Fibroblast of lung (primary cell): ENCODE data around the gene C13orf42. TPM values are rescaled to one million over a fixed set of nuclear protein-coding genes. Genes with fewer than 3 reads are reported as not detected.

Experiments used
- DNase-seq, 2 donors: peaks; one replicate each; pipeline versions ENCODE4 v3.0.0 to v3.0.0-alpha.2; 2010; ENCODE audit warnings: low read depth in 2 of 2
- H2AFZ ChIP-seq: 2 replicates; pipeline ENCODE4 v1.5.1; 2012; ENCODE audit warnings: low read length, control low read depth, inconsistent platforms
- H3K27ac ChIP-seq: 2 replicates; pipeline ENCODE4 v1.5.1; 2011; ENCODE audit warnings: low read length, control low read depth; ENCODE audit not compliant: insufficient read depth
- H3K27me3 ChIP-seq: 2 replicates; pipeline ENCODE4 v1.5.1; 2011; ENCODE audit warnings: mild to moderate bottlenecking, low read length; ENCODE audit not compliant: control insufficient read depth, insufficient read depth
- H3K36me3 ChIP-seq: 2 replicates; pipeline ENCODE4 v1.5.1; 2011; ENCODE audit warnings: low read length; ENCODE audit not compliant: control insufficient read depth, insufficient read depth
- H3K4me1 ChIP-seq: 2 replicates; pipeline ENCODE4 v1.5.1; 2011; ENCODE audit warnings: low read length; ENCODE audit not compliant: control insufficient read depth, insufficient read depth; ENCODE audit errors: extremely low read depth
- H3K4me2 ChIP-seq: 2 replicates; pipeline ENCODE4 v1.5.1; 2011; ENCODE audit warnings: low read length, control low read depth; ENCODE audit not compliant: insufficient read depth; ENCODE audit errors: extremely low read depth
- H3K4me3 ChIP-seq, 4 experiments: fragments of 200-600 bp in 1 of 4; sonication (generic) in 1 of 4; replicated peaks in 1 of 4; 2 replicates each; pipeline ENCODE4 v1.5.1; 2011 to 2016; ENCODE audit warnings: low read length in 4 of 4, low read depth in 3 of 4, mild to moderate bottlenecking in 3 of 4, control low read depth in 2 of 4, inconsistent platforms in 1 of 4, mixed read lengths in 1 of 4; ENCODE audit not compliant: insufficient read depth in 1 of 4; ENCODE audit errors: control extremely low read depth in 1 of 4
- H3K79me2 ChIP-seq: 2 replicates; pipeline ENCODE4 v1.5.1; 2012; ENCODE audit warnings: mild to moderate bottlenecking, low read length, inconsistent platforms; ENCODE audit not compliant: control insufficient read depth, insufficient read depth
- H3K9ac ChIP-seq: 2 replicates; pipeline ENCODE4 v1.5.1; 2011; ENCODE audit warnings: mild to moderate bottlenecking, low read length, control low read depth; ENCODE audit not compliant: insufficient read depth
- H3K9me3 ChIP-seq: 2 replicates; pipeline ENCODE4 v1.5.1; 2012; ENCODE audit warnings: low read depth, low read length; ENCODE audit not compliant: control insufficient read depth, insufficient read depth
- H4K20me1 ChIP-seq: 2 replicates; pipeline ENCODE4 v1.5.1; 2011; ENCODE audit warnings: low read length; ENCODE audit not compliant: control insufficient read depth, insufficient read depth; ENCODE audit errors: extremely low read depth
- EZH2 ChIP-seq: IDR thresholded peaks from 2 replicates; pipeline ENCODE4 v1.5.1; 2012; ENCODE audit warnings: low read length, control low read depth, mild to moderate bottlenecking; ENCODE audit errors: missing control alignments
- polyA plus RNA-seq, 2 donors: library from polyadenylated mRNA; depleted of rRNA in 1 of 2; stranded (reverse) in 1 of 2; unstranded in 1 of 2; fragments of >200 nt; gene quantifications; 2 replicates each; pipeline ENCODE4 v1.2.1, GENCODE V29; 2011 to 2012; ENCODE audit warnings: missing spikeins in 1 of 2
- total RNA-seq: library from RNA; depleted of rRNA; stranded (reverse); fragments of >200 nt; gene quantifications from 2 replicates; pipeline ENCODE4 v1.2.1, GENCODE V29; 2014
- TF ChIP-seq, protein P1 (sequence below), 2 donors: IDR thresholded peaks in 1 of 2; conservative IDR thresholded peaks in 1 of 2; 1 replicate in 1 of 2; 2 replicates in 1 of 2; pipeline ENCODE4 v1.5.1; 2011 to 2012; ENCODE audit warnings: low read length in 2 of 2, control low read depth in 1 of 2, inconsistent platforms in 1 of 2, low read depth in 1 of 2, mild to moderate bottlenecking in 1 of 2

C13orf42 gene
- total and polyA plus RNA-seq, 2 donors (not counting 1 experiment from before 2014, with no cell fraction given) = not detected

DNA sequence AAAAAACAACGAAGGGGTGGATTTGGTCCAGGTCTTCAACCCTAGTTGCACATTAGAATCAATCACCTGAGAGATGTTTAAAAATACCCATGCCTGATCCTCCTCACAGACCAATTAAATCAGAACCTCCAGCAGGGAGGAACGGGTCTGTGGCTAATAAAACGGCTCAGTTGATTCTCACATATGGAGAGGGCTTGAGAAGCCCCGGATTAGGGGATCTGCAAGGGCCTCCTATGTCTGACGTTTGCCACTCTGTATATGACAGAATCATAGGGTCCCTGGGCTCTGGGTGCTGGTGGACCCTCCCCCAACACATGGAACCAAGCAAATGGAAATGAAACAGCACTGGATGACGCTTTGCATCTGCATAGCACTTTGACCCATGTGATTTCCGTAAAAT is 36.7 kb upstream of the C13orf42 start:
- no peak overlapping the region for H3K27ac ChIP-seq
- H3K79me2 ChIP-seq = no peaks in the 10 kb centered on the region
- no peaks in the 10 kb centered on the region for H3K9me3 ChIP-seq
- H3K36me3 ChIP-seq = no peaks in the 10 kb centered on the region
- no peak overlapping the region for H3K9ac ChIP-seq
- no peak overlapping the region for H3K4me2 ChIP-seq
- no peak overlapping the region for H3K4me3 ChIP-seq
- no peaks in the 10 kb centered on the region for H4K20me1 ChIP-seq
- H3K27me3 ChIP-seq = peaks cover 2% of the 10 kb centered on the region
- TF ChIP-seq, protein P1, sequence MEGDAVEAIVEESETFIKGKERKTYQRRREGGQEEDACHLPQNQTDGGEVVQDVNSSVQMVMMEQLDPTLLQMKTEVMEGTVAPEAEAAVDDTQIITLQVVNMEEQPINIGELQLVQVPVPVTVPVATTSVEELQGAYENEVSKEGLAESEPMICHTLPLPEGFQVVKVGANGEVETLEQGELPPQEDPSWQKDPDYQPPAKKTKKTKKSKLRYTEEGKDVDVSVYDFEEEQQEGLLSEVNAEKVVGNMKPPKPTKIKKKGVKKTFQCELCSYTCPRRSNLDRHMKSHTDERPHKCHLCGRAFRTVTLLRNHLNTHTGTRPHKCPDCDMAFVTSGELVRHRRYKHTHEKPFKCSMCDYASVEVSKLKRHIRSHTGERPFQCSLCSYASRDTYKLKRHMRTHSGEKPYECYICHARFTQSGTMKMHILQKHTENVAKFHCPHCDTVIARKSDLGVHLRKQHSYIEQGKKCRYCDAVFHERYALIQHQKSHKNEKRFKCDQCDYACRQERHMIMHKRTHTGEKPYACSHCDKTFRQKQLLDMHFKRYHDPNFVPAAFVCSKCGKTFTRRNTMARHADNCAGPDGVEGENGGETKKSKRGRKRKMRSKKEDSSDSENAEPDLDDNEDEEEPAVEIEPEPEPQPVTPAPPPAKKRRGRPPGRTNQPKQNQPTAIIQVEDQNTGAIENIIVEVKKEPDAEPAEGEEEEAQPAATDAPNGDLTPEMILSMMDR (conservative IDR thresholded peaks at IDR 0.05 in 1 of 2, IDR thresholded peaks at IDR 0.05 in 1 of 2; ENCODE audit: low read depth in 1 of 2, low read length in 2 of 2) = no peak
- no peak for TF ChIP-seq EZH2
- no peaks in the 10 kb centered on the region for H3K4me1 ChIP-seq
- no peak overlapping the region for H2AFZ ChIP-seq
- no peak for DNase-seq

DNA sequence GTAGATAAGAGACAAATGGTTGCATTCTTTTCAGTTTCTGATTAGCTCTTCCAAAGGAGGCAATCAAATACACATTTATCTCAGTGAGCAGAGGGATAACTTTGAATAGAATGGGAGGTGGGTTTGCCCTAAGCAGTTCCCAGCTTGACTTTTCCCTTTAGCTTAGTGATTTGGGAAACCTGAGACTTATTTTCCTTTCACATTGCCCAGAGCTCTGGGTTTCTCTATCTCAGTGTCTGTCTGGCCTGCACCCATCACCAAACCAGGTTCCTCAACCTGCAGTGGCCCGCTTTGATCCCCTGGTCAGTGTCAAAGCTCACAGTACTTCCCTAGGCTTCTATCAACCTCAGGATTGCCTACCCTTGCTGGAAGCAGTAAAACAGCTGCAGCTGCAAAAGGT is 35.6 kb upstream of the C13orf42 start:
- Histone ChIP-seq H3K4me1 (no peaks in the 10 kb centered on the region), H3K4me3 (no peak overlapping the region), H3K27ac (no peak overlapping the region), H3K4me2 (no peak overlapping the region), H3K27me3 (peaks cover 2% of the 10 kb centered on the region), H3K9ac (no peak overlapping the region), H3K79me2 (no peaks in the 10 kb centered on the region), H3K36me3 (no peaks in the 10 kb centered on the region), H2AFZ (no peak overlapping the region), H4K20me1 (no peaks in the 10 kb centered on the region), H3K9me3 (no peaks in the 10 kb centered on the region)
- no peak for DNase-seq
- TF ChIP-seq, protein P1 (conservative IDR thresholded peaks at IDR 0.05 in 1 of 2, IDR thresholded peaks at IDR 0.05 in 1 of 2; ENCODE audit: low read depth in 1 of 2, low read length in 2 of 2) = no peak

DNA sequence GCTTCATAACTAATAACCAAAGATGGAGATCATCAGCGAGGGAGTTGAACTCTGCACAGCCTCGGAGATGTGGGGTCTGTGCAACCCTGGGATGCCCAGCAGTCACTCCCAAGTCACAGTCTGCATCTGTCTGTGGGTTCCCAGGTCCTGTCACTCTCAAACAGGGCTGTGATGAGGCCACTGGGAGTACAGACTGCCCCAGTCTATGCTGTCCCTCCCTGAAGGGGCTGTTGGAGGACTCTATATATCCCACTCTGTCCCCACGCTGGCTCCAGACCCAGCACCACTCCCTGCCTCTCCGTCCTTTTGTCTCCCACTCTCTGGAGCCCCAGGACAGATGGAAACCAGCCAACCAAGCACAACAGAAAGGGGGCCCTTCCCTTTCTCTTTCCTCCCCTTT is 26.2 kb upstream of the C13orf42 start:
- H3K4me2 ChIP-seq = no peak overlapping the region
- TF ChIP-seq, protein P1 (conservative IDR thresholded peaks at IDR 0.05 in 1 of 2, IDR thresholded peaks at IDR 0.05 in 1 of 2; ENCODE audit: low read depth in 1 of 2, low read length in 2 of 2) = no peak
- no peak for TF ChIP-seq EZH2
- no peaks in the 10 kb centered on the region for H3K27me3 ChIP-seq
- no peaks in the 10 kb centered on the region for H3K79me2 ChIP-seq
- H3K4me1 ChIP-seq = no peaks in the 10 kb centered on the region
- no peak overlapping the region for H3K27ac ChIP-seq
- no peak for DNase-seq
- H3K9me3 ChIP-seq = no peaks in the 10 kb centered on the region
- H2AFZ ChIP-seq = no peak overlapping the region
- H3K9ac ChIP-seq = no peak overlapping the region
- H3K36me3 ChIP-seq = no peaks in the 10 kb centered on the region
- no peak overlapping the region for H3K4me3 ChIP-seq
- no peaks in the 10 kb centered on the region for H4K20me1 ChIP-seq
